Measurements from ENCODE around the gene TEX11.
"Not testable (repeated sequence)": the region's sequence is repeated elsewhere in the genome, so short reads cannot be mapped to it uniquely, and the experiment has no call there.

DNA sequence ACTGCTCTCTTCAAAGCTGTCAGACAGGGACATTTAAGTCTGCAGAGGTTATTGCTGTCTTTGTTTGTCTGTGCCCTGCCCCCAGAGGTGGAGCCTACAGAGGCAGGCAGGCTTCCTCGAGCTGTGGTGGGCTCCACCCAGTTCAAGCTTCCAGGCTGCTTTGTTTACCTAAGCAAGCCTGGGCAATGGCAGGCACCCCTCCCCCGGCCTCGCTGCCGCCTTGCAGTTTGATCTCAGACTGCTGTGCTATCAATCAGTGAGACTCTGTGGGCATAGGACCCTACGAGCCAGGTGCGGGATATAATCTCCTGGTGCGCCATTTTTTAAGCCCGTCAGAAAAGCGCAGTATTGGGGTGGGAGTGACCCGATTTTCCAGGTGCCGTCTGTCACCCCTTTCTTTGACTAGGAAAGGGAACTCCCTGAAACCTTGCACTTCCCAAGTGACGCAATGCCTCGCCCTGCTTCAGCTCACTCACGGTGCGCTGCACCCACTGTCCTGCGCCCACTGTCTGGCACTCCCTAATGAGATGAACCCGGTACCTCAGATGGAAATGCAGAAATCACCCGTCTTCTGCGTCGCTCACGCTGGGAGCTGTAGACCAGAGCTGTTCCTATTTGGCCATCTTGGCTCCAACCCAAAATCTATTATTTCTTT, 338.5 kb downstream of the TEX11 start:
- TF ChIP-seq, protein P1, sequence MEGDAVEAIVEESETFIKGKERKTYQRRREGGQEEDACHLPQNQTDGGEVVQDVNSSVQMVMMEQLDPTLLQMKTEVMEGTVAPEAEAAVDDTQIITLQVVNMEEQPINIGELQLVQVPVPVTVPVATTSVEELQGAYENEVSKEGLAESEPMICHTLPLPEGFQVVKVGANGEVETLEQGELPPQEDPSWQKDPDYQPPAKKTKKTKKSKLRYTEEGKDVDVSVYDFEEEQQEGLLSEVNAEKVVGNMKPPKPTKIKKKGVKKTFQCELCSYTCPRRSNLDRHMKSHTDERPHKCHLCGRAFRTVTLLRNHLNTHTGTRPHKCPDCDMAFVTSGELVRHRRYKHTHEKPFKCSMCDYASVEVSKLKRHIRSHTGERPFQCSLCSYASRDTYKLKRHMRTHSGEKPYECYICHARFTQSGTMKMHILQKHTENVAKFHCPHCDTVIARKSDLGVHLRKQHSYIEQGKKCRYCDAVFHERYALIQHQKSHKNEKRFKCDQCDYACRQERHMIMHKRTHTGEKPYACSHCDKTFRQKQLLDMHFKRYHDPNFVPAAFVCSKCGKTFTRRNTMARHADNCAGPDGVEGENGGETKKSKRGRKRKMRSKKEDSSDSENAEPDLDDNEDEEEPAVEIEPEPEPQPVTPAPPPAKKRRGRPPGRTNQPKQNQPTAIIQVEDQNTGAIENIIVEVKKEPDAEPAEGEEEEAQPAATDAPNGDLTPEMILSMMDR (IDR thresholded peaks at IDR 0.05) = not testable (repeated sequence)
- TF ChIP-seq POLR2A (IDR thresholded peaks at IDR 0.05) = not testable (repeated sequence)

Measured in esophagus squamous epithelium (tissue), 4 donors.